K562 (cell line): Measurements from ENCODE around the gene TULP4.

Experiments
- ARNT ChIP-seq, 2 experiments: fragments of 450-650 bp; IDR thresholded peaks; 2 replicates each; pipeline ENCODE4 v1.6.1; 2016; ENCODE audit warnings: mild to moderate bottlenecking in 1 of 2
- HMG20B ChIP-seq: fragments of 250-450 bp; sonication (Bioruptor Pico); IDR thresholded peaks from 2 replicates; pipeline ENCODE4 v1.5.0; 2021; ENCODE audit warnings: mild to moderate bottlenecking
- KDM2B ChIP-seq: fragments of 250-450 bp; sonication (Bioruptor Pico); IDR thresholded peaks from 2 replicates; pipeline ENCODE4 v1.8.0; 2021; ENCODE audit warnings: mild to moderate bottlenecking, moderate library complexity
- NCOA2 ChIP-seq, 2 experiments: fragments of 450-650 bp; IDR thresholded peaks; 2 replicates each; pipeline ENCODE4 v1.6.1; 2018; ENCODE audit warnings: mild to moderate bottlenecking in 2 of 2, moderate library complexity in 1 of 2; ENCODE audit not compliant: partially characterized antibody in 2 of 2
- POU5F1 ChIP-seq: fragments of 150-350 bp; IDR thresholded peaks from 2 replicates; pipeline ENCODE4 v1.6.1; 2014; ENCODE audit warnings: borderline replicate concordance, low read length, low read depth, mild to moderate bottlenecking; ENCODE audit not compliant: partially characterized antibody
- SAP30 ChIP-seq: fragments of 200-600 bp; sonication (generic); IDR thresholded peaks from 2 replicates; pipeline ENCODE4 v1.6.1; 2012; ENCODE audit warnings: borderline replicate concordance, low read depth, mild to moderate bottlenecking, moderate library complexity, low read length, control low read depth, inconsistent platforms; ENCODE audit not compliant: insufficient read depth, poor library complexity, severe bottlenecking
- TBP ChIP-seq: optimal IDR thresholded peaks from 2 replicates; pipeline ENCODE3; 2011; ENCODE audit warnings: low read depth, low read length, improper control_type of control experiment
- TEAD4 ChIP-seq, 2 experiments: sonication (generic) in 1 of 2; formaldehyde crosslinking in 1 of 2; IDR thresholded peaks; 2 replicates each; pipeline versions ENCODE4 v1.6.1 to v1.8.0; 2012 to 2022; ENCODE audit warnings: borderline replicate concordance in 1 of 2, inconsistent platforms in 1 of 2, low read length in 1 of 2, mild to moderate bottlenecking in 1 of 2, missing genetic modification reagents in 1 of 2
- TF ChIP-seq, protein P1 (sequence below): conservative IDR thresholded peaks from 2 replicates; pipeline ENCODE4 v1.6.1; 2011; ENCODE audit warnings: low read depth, mild to moderate bottlenecking, low read length; ENCODE audit not compliant: control insufficient read depth
- TF ChIP-seq, protein P2 (sequence below), 2 experiments: fragments of 450-650 bp in 1 of 2; sonication (generic) in 1 of 2; formaldehyde crosslinking in 1 of 2; IDR thresholded peaks in 1 of 2; conservative IDR thresholded peaks in 1 of 2; 2 replicates each; pipeline versions ENCODE4 v1.6.1 to v1.8.1; 2016 to 2023; ENCODE audit warnings: mild to moderate bottlenecking in 2 of 2, moderate library complexity in 2 of 2, inconsistent platforms in 1 of 2, missing genetic modification reagents in 1 of 2

DNA sequence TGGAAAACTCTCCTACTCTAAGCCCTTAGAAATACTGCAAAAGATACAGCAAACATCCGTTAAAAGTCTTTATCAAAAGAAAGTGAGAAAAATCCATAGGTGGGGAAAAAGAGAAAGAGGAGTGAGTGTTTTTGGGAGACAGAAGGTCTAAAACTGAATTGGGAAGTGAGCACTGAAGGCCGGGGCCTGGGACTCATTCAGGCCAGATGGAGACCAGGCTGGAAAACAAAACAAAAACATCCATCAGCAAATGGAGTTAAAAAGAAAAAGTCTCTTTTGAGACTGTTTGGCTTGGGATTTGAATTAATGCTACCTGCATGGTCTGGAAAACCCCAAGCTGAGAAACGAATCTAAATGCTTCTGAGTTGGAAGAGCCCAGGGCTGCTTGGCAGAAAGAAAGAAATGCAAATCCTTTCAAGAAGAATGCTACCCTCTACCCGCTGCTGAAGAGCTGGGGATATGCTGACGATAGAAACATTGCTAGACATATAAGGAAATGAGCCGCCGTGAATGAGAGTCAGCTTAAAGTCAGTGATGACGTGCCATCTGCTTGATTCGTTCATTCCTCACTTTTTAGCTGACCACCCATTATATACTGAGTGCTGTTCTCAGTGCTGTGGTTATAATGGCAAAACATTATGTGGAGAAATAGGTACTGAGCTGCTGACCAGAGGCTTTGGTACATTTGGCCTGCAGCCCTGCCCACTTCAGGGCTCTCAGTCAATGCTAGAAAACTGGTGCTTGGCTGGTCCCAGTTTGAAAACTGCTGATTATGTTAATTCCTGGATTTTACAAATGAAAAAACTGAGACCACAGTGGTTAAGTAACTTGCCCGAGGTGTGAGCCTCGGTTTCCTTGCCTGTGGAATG is 28.0 kb upstream of the TULP4 start:
- TF ChIP-seq, protein P1, sequence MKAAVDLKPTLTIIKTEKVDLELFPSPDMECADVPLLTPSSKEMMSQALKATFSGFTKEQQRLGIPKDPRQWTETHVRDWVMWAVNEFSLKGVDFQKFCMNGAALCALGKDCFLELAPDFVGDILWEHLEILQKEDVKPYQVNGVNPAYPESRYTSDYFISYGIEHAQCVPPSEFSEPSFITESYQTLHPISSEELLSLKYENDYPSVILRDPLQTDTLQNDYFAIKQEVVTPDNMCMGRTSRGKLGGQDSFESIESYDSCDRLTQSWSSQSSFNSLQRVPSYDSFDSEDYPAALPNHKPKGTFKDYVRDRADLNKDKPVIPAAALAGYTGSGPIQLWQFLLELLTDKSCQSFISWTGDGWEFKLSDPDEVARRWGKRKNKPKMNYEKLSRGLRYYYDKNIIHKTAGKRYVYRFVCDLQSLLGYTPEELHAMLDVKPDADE, result no peak
- TF ChIP-seq, protein P2, sequence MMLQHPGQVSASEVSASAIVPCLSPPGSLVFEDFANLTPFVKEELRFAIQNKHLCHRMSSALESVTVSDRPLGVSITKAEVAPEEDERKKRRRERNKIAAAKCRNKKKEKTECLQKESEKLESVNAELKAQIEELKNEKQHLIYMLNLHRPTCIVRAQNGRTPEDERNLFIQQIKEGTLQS (IDR thresholded peaks at IDR 0.05), result no peak
- TF ChIP-seq, protein P2 (CRISPR knock-in tag; conservative IDR thresholded peaks at IDR 0.05), result no peak
- TF ChIP-seq HMG20B (CRISPR knock-in tag), result no peak
- TF ChIP-seq NCOA2 (IDR thresholded peaks at IDR 0.05; ENCODE audit: partially characterized antibody in 2 of 2), result no peak
- TF ChIP-seq ARNT (IDR thresholded peaks at IDR 0.05), result no peak
- TF ChIP-seq SAP30, result no peak
- TF ChIP-seq POU5F1, result no peak
- TF ChIP-seq TBP, result no peak
- no peak for TF ChIP-seq TEAD4 (IDR thresholded peaks at IDR 0.05; ENCODE audit: low read length)
- no peak for TF ChIP-seq TEAD4 (CRISPR knock-in tag; IDR thresholded peaks at IDR 0.05; ENCODE audit: borderline replicate concordance)
- no peak for TF ChIP-seq KDM2B (CRISPR knock-in tag)
